Measurements from ENCODE around the gene LDLRAD3.

Gene LDLRAD3

GRCh38 chr11:36156161-36156816, 212.4 kb downstream of the LDLRAD3 start:
- no peak overlapping the region for H3K4me3 ChIP-seq (ENCODE audit: low read length)
- H3K9ac ChIP-seq (ENCODE audit: low read length) = no peak overlapping the region
- H3K27me3 ChIP-seq (ENCODE audit: control insufficient read depth, insufficient read depth, low read length) = no peaks in the 10 kb centered on the region
- H3K36me3 ChIP-seq (ENCODE audit: control insufficient read depth, insufficient read depth, low read length) = no peaks in the 10 kb centered on the region
- H3K4me1 ChIP-seq (ENCODE audit: control insufficient read depth, insufficient read depth, low read length) = peaks cover 3% of the 10 kb centered on the region
- H3K27ac ChIP-seq (ENCODE audit: low read depth, low read length) = no peak overlapping the region

- no peak overlapping the region for H3K9ac ChIP-seq (ENCODE audit: low read length)
- H3K27ac ChIP-seq (ENCODE audit: low read depth, low read length) = no peak overlapping the region
- H3K36me3 ChIP-seq (ENCODE audit: control insufficient read depth, insufficient read depth, low read length) = no peaks in the 10 kb centered on the region
- H3K27me3 ChIP-seq (ENCODE audit: control insufficient read depth, insufficient read depth, low read length) = no peaks in the 10 kb centered on the region
- H3K4me1 ChIP-seq (ENCODE audit: control insufficient read depth, insufficient read depth, low read length) = peaks cover 5% of the 10 kb centered on the region
- no peak overlapping the region for H3K4me3 ChIP-seq (ENCODE audit: low read length)
These were observed 213.1 kb downstream of the LDLRAD3 start for GRCh38 chr11:36156817-36157519.

- Histone ChIP-seq H3K36me3 (ENCODE audit: control insufficient read depth, insufficient read depth, low read length) (no peaks in the 10 kb centered on the region), H3K27me3 (ENCODE audit: control insufficient read depth, insufficient read depth, low read length) (no peaks in the 10 kb centered on the region), H3K27ac (ENCODE audit: low read depth, low read length) (no peak overlapping the region), H3K4me3 (ENCODE audit: low read length) (no peak overlapping the region), H3K4me1 (ENCODE audit: control insufficient read depth, insufficient read depth, low read length) (peaks cover 13% of the 10 kb centered on the region), H3K9ac (ENCODE audit: low read length) (no peak overlapping the region)
These were observed 216.2 kb downstream of the LDLRAD3 start for GRCh38 chr11:36160091-36160490.

- Histone ChIP-seq H3K4me1 (ENCODE audit: control insufficient read depth, insufficient read depth, low read length) (peaks cover 11% of the 10 kb centered on the region), H3K27me3 (ENCODE audit: control insufficient read depth, insufficient read depth, low read length) (no peaks in the 10 kb centered on the region), H3K27ac (ENCODE audit: low read depth, low read length) (no peak overlapping the region), H3K9ac (ENCODE audit: low read length) (no peak overlapping the region), H3K36me3 (ENCODE audit: control insufficient read depth, insufficient read depth, low read length) (no peaks in the 10 kb centered on the region), H3K4me3 (ENCODE audit: low read length) (no peak overlapping the region)
These were observed 217.7 kb downstream of the LDLRAD3 start for GRCh38 chr11:36161572-36161971.

- peaks cover 11% of the 10 kb centered on the region for H3K4me1 ChIP-seq (ENCODE audit: control insufficient read depth, insufficient read depth, low read length)
These were observed 218.4 kb downstream of the LDLRAD3 start for GRCh38 chr11:36162006-36162882.

GRCh38 chr11:36162883-36163434, 219.1 kb downstream of the LDLRAD3 start:
- no peak overlapping the region for H3K4me3 ChIP-seq (ENCODE audit: low read length)
- no peaks in the 10 kb centered on the region for H3K27me3 ChIP-seq (ENCODE audit: control insufficient read depth, insufficient read depth, low read length)
- peaks cover 11% of the 10 kb centered on the region for H3K4me1 ChIP-seq (ENCODE audit: control insufficient read depth, insufficient read depth, low read length)
- no peaks in the 10 kb centered on the region for H3K36me3 ChIP-seq (ENCODE audit: control insufficient read depth, insufficient read depth, low read length)
- H3K9ac ChIP-seq (ENCODE audit: low read length) = no peak overlapping the region
- no peak overlapping the region for H3K27ac ChIP-seq (ENCODE audit: low read depth, low read length)

More at GRCh38 chr11:36162006-36162882, 218.4 kb downstream of the LDLRAD3 start:
- no peak overlapping the region for H3K27ac ChIP-seq (ENCODE audit: low read depth, low read length)
- no peak overlapping the region for H3K4me3 ChIP-seq (ENCODE audit: low read length)
- H3K9ac ChIP-seq (ENCODE audit: low read length) = no peak overlapping the region
- H3K27me3 ChIP-seq (ENCODE audit: control insufficient read depth, insufficient read depth, low read length) = no peaks in the 10 kb centered on the region
- no peaks in the 10 kb centered on the region for H3K36me3 ChIP-seq (ENCODE audit: control insufficient read depth, insufficient read depth, low read length)

GRCh38 chr11:36164506-36165250, 220.8 kb downstream of the LDLRAD3 start:
- peaks cover 11% of the 10 kb centered on the region for H3K4me1 ChIP-seq (ENCODE audit: control insufficient read depth, insufficient read depth, low read length)
- H3K36me3 ChIP-seq (ENCODE audit: control insufficient read depth, insufficient read depth, low read length) = no peaks in the 10 kb centered on the region
- H3K4me3 ChIP-seq (ENCODE audit: low read length) = no peak overlapping the region
- no peak overlapping the region for H3K9ac ChIP-seq (ENCODE audit: low read length)
- H3K27me3 ChIP-seq (ENCODE audit: control insufficient read depth, insufficient read depth, low read length) = no peaks in the 10 kb centered on the region
- no peak overlapping the region for H3K27ac ChIP-seq (ENCODE audit: low read depth, low read length)

- Histone ChIP-seq H3K9ac (ENCODE audit: low read length) (no peak overlapping the region), H3K4me3 (ENCODE audit: low read length) (no peak overlapping the region), H3K27ac (ENCODE audit: low read depth, low read length) (no peak overlapping the region), H3K27me3 (ENCODE audit: control insufficient read depth, insufficient read depth, low read length) (no peaks in the 10 kb centered on the region), H3K4me1 (ENCODE audit: control insufficient read depth, insufficient read depth, low read length) (peaks cover 11% of the 10 kb centered on the region), H3K36me3 (ENCODE audit: control insufficient read depth, insufficient read depth, low read length) (no peaks in the 10 kb centered on the region)
These were observed 221.9 kb downstream of the LDLRAD3 start for GRCh38 chr11:36165621-36166397.

- Histone ChIP-seq H3K4me1 (ENCODE audit: control insufficient read depth, insufficient read depth, low read length) (peaks cover 9% of the 10 kb centered on the region), H3K9ac (ENCODE audit: low read length) (no peak overlapping the region), H3K36me3 (ENCODE audit: control insufficient read depth, insufficient read depth, low read length) (no peaks in the 10 kb centered on the region), H3K27me3 (ENCODE audit: control insufficient read depth, insufficient read depth, low read length) (no peaks in the 10 kb centered on the region), H3K4me3 (ENCODE audit: low read length) (no peak overlapping the region), H3K27ac (ENCODE audit: low read depth, low read length) (no peak overlapping the region)
These were observed 223.2 kb downstream of the LDLRAD3 start for GRCh38 chr11:36167073-36167472.

GRCh38 chr11:36167729-36168128, 223.9 kb downstream of the LDLRAD3 start:
- no peaks in the 10 kb centered on the region for H3K36me3 ChIP-seq (ENCODE audit: control insufficient read depth, insufficient read depth, low read length)
- H3K4me3 ChIP-seq (ENCODE audit: low read length) = no peak overlapping the region
- H3K27me3 ChIP-seq (ENCODE audit: control insufficient read depth, insufficient read depth, low read length) = no peaks in the 10 kb centered on the region
- H3K4me1 ChIP-seq (ENCODE audit: control insufficient read depth, insufficient read depth, low read length) = peaks cover 6% of the 10 kb centered on the region
- H3K9ac ChIP-seq (ENCODE audit: low read length) = no peak overlapping the region
- H3K27ac ChIP-seq (ENCODE audit: low read depth, low read length) = no peak overlapping the region

GRCh38 chr11:36177836-36178235, 234.0 kb downstream of the LDLRAD3 start:
- H3K36me3 ChIP-seq (ENCODE audit: control insufficient read depth, insufficient read depth, low read length) = no peaks in the 10 kb centered on the region
- H3K4me1 ChIP-seq (ENCODE audit: control insufficient read depth, insufficient read depth, low read length) = no peaks in the 10 kb centered on the region
- no peak overlapping the region for H3K27ac ChIP-seq (ENCODE audit: low read depth, low read length)
- H3K27me3 ChIP-seq (ENCODE audit: control insufficient read depth, insufficient read depth, low read length) = no peaks in the 10 kb centered on the region
- H3K4me3 ChIP-seq (ENCODE audit: low read length) = no peak overlapping the region
- H3K9ac ChIP-seq (ENCODE audit: low read length) = no peak overlapping the region

Measured in rectal smooth muscle tissue (tissue), 1 donor.